ENCODE results near the gene CELA2B. TPM values are rescaled to one million over a fixed set of nuclear protein-coding genes. Genes with fewer than 3 reads are reported as not detected.
"Not testable (repeated sequence)": the region's sequence is repeated elsewhere in the genome, so short reads cannot be mapped to it uniquely, and the experiment has no call there.

Gene CELA2B
- total RNA-seq, 1 experiment from 2014 or later: not detected

DNA sequence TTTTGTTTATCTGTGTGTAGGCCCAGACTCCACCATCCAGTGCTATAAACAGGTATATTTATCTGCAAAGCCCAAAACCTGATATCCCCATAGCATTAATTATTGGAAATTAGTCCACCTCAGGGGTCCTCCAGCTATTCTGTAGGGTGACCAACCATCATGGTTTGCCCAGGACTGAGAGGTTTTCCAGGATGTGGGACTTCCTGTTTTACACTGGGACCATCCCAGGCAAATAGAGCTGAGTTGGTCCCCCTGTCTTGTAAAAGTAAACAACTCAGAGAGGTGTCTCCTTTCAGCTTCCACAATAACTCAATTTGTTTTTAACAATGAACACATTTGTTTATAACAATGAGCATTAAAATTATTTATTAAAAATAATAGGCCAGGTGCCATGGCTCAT, 7.8 kb upstream of the CELA2B start:
- no peaks in the 10 kb centered on the region for H3K9me2 ChIP-seq (ENCODE audit: insufficient read depth)
- no peak overlapping the region for H3K4me2 ChIP-seq
- no peaks in the 10 kb centered on the region for H3K9me3 ChIP-seq (ENCODE audit: insufficient read depth, low read depth)
- H3K27ac ChIP-seq: no peak overlapping the region
- H3K4me1 ChIP-seq (replicated peaks; ENCODE audit: insufficient read depth): peaks cover 8% of the 10 kb centered on the region
- no peaks in the 10 kb centered on the region for H3F3A ChIP-seq (ENCODE audit: insufficient read depth, low read depth)
- no peaks in the 10 kb centered on the region for H3K27me3 ChIP-seq (ENCODE audit: insufficient read depth, low read depth)
- no peaks in the 10 kb centered on the region for H4K20me1 ChIP-seq (ENCODE audit: insufficient read depth)
- TF ChIP-seq EZH2 (IDR thresholded peaks at IDR 0.05; ENCODE audit: low read depth): no peak
- TF ChIP-seq, protein P1, sequence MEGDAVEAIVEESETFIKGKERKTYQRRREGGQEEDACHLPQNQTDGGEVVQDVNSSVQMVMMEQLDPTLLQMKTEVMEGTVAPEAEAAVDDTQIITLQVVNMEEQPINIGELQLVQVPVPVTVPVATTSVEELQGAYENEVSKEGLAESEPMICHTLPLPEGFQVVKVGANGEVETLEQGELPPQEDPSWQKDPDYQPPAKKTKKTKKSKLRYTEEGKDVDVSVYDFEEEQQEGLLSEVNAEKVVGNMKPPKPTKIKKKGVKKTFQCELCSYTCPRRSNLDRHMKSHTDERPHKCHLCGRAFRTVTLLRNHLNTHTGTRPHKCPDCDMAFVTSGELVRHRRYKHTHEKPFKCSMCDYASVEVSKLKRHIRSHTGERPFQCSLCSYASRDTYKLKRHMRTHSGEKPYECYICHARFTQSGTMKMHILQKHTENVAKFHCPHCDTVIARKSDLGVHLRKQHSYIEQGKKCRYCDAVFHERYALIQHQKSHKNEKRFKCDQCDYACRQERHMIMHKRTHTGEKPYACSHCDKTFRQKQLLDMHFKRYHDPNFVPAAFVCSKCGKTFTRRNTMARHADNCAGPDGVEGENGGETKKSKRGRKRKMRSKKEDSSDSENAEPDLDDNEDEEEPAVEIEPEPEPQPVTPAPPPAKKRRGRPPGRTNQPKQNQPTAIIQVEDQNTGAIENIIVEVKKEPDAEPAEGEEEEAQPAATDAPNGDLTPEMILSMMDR (conservative IDR thresholded peaks at IDR 0.05): no peak
- no peaks in the 10 kb centered on the region for H3K79me2 ChIP-seq (ENCODE audit: low read depth)
- no peak overlapping the region for H2AFZ ChIP-seq
- CTCF ChIA-PET: no interaction called here
- no peak for DNase-seq
- no TSS peak for BruUV-seq (replicated peaks)
- H3K4me3 ChIP-seq: no peak overlapping the region
- no peaks in the 10 kb centered on the region for H3K36me3 ChIP-seq (ENCODE audit: low read depth)
- intact Hi-C loops (cut with micrococcal nuclease; ENCODE audit: unreplicated experiment): no loop called here
- POLR2A ChIA-PET (ENCODE audit: unreplicated experiment): no interaction called here

DNA sequence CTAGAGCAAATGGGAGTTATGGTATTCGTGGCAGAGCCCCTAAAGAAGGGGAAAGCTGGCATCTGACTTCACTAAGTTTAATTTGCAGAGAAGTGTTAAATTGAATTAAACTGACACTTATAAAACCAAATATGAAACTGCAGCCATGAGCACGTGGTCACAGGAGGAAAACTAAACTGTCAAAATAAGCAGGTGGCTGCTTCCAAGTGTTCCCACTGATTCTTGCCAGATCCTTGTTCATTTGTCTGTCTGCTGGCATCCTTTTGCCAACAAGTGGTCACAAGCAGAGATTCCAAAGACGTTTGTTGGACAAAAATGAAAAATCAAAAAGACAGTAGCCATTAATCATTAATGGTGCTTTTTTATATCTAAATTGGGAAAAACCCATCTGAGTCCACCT, 6.5 kb upstream of the CELA2B start:
- TF ChIP-seq EZH2 (IDR thresholded peaks at IDR 0.05; ENCODE audit: low read depth): no peak
- TF ChIP-seq, protein P1 (conservative IDR thresholded peaks at IDR 0.05): no peak
- H3K4me1 ChIP-seq (replicated peaks; ENCODE audit: insufficient read depth): no peaks in the 10 kb centered on the region; the same call in 1 of the 2 replicates
- no peak overlapping the region for H2AFZ ChIP-seq
- no peaks in the 10 kb centered on the region for H3F3A ChIP-seq (ENCODE audit: insufficient read depth, low read depth)
- H3K27me3 ChIP-seq (ENCODE audit: insufficient read depth, low read depth): no peaks in the 10 kb centered on the region
- H4K20me1 ChIP-seq (ENCODE audit: insufficient read depth): no peaks in the 10 kb centered on the region
- H3K9me2 ChIP-seq (ENCODE audit: insufficient read depth): no peaks in the 10 kb centered on the region
- H3K27ac ChIP-seq: no peak overlapping the region
- no peak for DNase-seq
- no peaks in the 10 kb centered on the region for H3K9me3 ChIP-seq (ENCODE audit: insufficient read depth, low read depth)
- intact Hi-C loops (cut with micrococcal nuclease; ENCODE audit: unreplicated experiment): no loop called here
- CTCF ChIA-PET: no interaction called here
- no peaks in the 10 kb centered on the region for H3K79me2 ChIP-seq (ENCODE audit: low read depth)
- BruUV-seq (replicated peaks): no TSS peak
- POLR2A ChIA-PET (ENCODE audit: unreplicated experiment): no interaction called here
- H3K4me3 ChIP-seq: no peak overlapping the region
- no peaks in the 10 kb centered on the region for H3K36me3 ChIP-seq (ENCODE audit: low read depth)
- H3K4me2 ChIP-seq: no peak overlapping the region

DNA sequence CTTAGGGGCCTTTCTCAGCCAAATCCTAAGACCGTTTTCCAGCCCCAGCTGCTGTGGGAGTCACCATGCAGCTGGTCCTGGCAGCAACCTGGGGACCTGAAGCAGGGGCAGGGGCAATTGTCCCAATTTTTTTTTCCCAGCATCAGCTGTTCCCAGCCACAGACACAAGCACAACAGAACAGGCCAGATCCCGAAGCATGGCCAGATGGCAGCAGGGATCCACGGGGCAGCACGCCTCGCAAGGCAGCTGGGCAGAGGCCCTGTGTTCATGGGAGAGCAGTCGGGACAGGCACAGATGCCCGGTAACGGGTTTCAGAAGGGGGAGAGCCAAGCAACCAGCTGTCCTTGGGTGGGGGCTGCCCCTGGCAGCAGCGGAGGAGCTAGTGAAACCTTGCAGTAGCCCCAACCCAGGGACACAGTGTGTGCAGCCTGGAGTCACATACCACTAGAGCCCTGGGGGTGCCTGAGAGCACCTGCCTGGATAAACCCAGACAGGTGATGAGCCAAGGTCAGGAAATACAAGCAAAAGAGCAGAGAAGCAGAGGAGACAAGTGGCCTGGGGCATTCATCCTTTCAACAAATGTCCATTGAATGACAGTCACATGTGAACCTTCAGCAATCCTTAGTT, 6.0 kb upstream of the CELA2B start:
- POLR2A ChIA-PET (ENCODE audit: unreplicated experiment); H3F3A ChIP-seq (ENCODE audit: insufficient read depth, low read depth); DNase-seq; CTCF ChIA-PET; intact Hi-C loops (cut with micrococcal nuclease; ENCODE audit: unreplicated experiment); H3K4me3 ChIP-seq; H3K36me3 ChIP-seq (ENCODE audit: low read depth); H3K4me2 ChIP-seq; H2AFZ ChIP-seq; H3K79me2 ChIP-seq (ENCODE audit: low read depth); H3K9me3 ChIP-seq (ENCODE audit: insufficient read depth, low read depth); H3K4me1 ChIP-seq (replicated peaks; ENCODE audit: insufficient read depth); H3K27me3 ChIP-seq (ENCODE audit: insufficient read depth, low read depth); H3K27ac ChIP-seq; BruUV-seq (replicated peaks); H4K20me1 ChIP-seq (ENCODE audit: insufficient read depth); H3K9me2 ChIP-seq (ENCODE audit: insufficient read depth): not testable (repeated sequence)

DNA sequence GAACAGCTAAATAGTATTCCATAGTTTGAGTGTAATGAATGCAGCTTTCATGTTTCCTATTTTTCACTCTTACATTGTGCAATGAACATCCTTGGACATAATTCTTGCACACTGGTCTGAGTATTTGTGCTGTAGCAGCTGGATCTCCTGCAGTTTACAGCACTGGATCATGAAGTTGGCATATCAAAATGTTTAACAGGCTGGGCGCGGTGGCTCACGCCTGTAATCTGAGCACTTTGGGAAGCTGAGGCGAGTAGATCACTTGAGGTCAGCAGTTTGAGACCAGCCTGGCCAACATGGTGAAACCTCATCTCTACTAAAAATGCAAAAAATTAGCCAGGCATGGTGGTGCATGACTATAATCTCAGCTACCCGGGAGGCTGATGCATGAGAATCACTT, 4.8 kb upstream of the CELA2B start:
- POLR2A ChIA-PET (ENCODE audit: unreplicated experiment); H3K27ac ChIP-seq; DNase-seq; H3K9me3 ChIP-seq (ENCODE audit: insufficient read depth, low read depth); H3K4me2 ChIP-seq; intact Hi-C loops (cut with micrococcal nuclease; ENCODE audit: unreplicated experiment); H3K9me2 ChIP-seq (ENCODE audit: insufficient read depth); H3K27me3 ChIP-seq (ENCODE audit: insufficient read depth, low read depth); H2AFZ ChIP-seq; CTCF ChIA-PET; H4K20me1 ChIP-seq (ENCODE audit: insufficient read depth); H3K4me3 ChIP-seq; H3K4me1 ChIP-seq (replicated peaks; ENCODE audit: insufficient read depth); H3K79me2 ChIP-seq (ENCODE audit: low read depth); BruUV-seq (replicated peaks); H3K36me3 ChIP-seq (ENCODE audit: low read depth); H3F3A ChIP-seq (ENCODE audit: insufficient read depth, low read depth): not testable (repeated sequence)

DNA sequence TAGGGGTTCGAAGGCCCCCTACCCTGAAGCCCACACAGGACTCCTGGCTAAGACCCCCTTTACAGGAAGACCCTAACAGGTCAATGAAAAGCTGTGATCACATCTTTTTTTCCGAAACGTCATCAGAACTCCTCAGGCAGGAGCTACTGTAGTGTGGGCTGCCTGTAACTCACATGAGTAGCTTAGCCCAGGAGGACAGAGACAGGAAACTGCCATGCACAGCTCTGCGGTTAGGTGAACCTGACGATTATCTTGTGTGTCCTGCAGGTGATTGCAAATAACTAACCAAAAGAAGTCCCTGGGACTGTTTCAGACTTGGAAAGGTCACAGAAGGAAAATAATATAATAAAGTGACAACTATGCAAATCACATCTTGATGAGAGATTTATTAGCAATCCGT, 4.2 kb upstream of the CELA2B start:
- H3K4me1 ChIP-seq (replicated peaks; ENCODE audit: insufficient read depth); H3K27me3 ChIP-seq (ENCODE audit: insufficient read depth, low read depth); H3K4me2 ChIP-seq; DNase-seq; POLR2A ChIA-PET (ENCODE audit: unreplicated experiment); H3K4me3 ChIP-seq; H4K20me1 ChIP-seq (ENCODE audit: insufficient read depth); BruUV-seq (replicated peaks); H2AFZ ChIP-seq; intact Hi-C loops (cut with micrococcal nuclease; ENCODE audit: unreplicated experiment); H3K27ac ChIP-seq; H3K36me3 ChIP-seq (ENCODE audit: low read depth); H3K9me3 ChIP-seq (ENCODE audit: insufficient read depth, low read depth); H3F3A ChIP-seq (ENCODE audit: insufficient read depth, low read depth); H3K79me2 ChIP-seq (ENCODE audit: low read depth); CTCF ChIA-PET; H3K9me2 ChIP-seq (ENCODE audit: insufficient read depth): not testable (repeated sequence)

All from PC-9 (cell line).